Panc1 (cell line): ENCODE data around the gene PTPMT1. TPM values are rescaled to one million over a fixed set of nuclear protein-coding genes. Genes with fewer than 3 reads are reported as not detected.

ENCODE experiments used
- ATAC-seq: fragments of 200-7000 bp; cut with Tn5 transposase; 2 replicates; pipeline ENCODE4 v1.9.1; 2020; ENCODE audit warnings: mild to moderate bottlenecking, moderate library complexity
- BruUV-seq: library from RNA; stranded (reverse); fragments of 400-500 nt; replicated peaks from 2 replicates; lab custom pipeline; 2021; lab: Mats Ljungman, UMichigan
- CTCF ChIA-PET: fragments of 300-600 bp; sonication (Branson Sonifier 250); formaldehyde crosslinking; loops from one replicate; lab custom pipeline; 2022; ENCODE audit warnings: antibody characterized with exemption; lab: Charles Lee
- POLR2A ChIA-PET: fragments of 300-600 bp; sonication (Branson Sonifier 250); formaldehyde crosslinking; loops from one replicate; lab custom pipeline; 2022; ENCODE audit warnings: antibody characterized with exemption; lab: Charles Lee
- DNase-seq: peaks from one replicate; pipeline ENCODE4 v3.0.0-alpha.2; 2010; ENCODE audit warnings: low read depth, low spot score
- H3K27ac ChIP-seq: 2 replicates; pipeline ENCODE4 v1.5.1; 2011; ENCODE audit warnings: mild to moderate bottlenecking, low read length, inconsistent platforms
- H3K27me3 ChIP-seq: fragments of 200-500 bp; sonication (Bioruptor generic); 2 replicates; pipeline ENCODE4 v1.6.0; 2014; ENCODE audit warnings: low read length, inconsistent platforms; ENCODE audit not compliant: control insufficient read depth, insufficient read depth
- H3K36me3 ChIP-seq: fragments of 200-500 bp; sonication (Bioruptor generic); 2 replicates; pipeline ENCODE4 v1.5.1; 2014; ENCODE audit warnings: inconsistent platforms, mild to moderate bottlenecking, low read length, moderate library complexity; ENCODE audit not compliant: control insufficient read depth, insufficient read depth
- H3K4me1 ChIP-seq: 2 replicates; pipeline ENCODE4 v1.5.1; 2011; ENCODE audit warnings: inconsistent platforms, mild to moderate bottlenecking, low read length, moderate library complexity; ENCODE audit not compliant: control insufficient read depth, insufficient read depth
- H3K4me3 ChIP-seq, 2 experiments: 2 replicates each; pipeline ENCODE4 v1.5.1; 2011 to 2012; ENCODE audit warnings: low read depth in 2 of 2, low read length in 2 of 2, mild to moderate bottlenecking in 2 of 2, inconsistent platforms in 1 of 2, moderate library complexity in 1 of 2
- H3K9me3 ChIP-seq: fragments of 200-500 bp; sonication (Bioruptor generic); 2 replicates; pipeline ENCODE4 v1.5.1; 2014; ENCODE audit warnings: low read depth, mild to moderate bottlenecking, inconsistent platforms, low read length, moderate library complexity; ENCODE audit not compliant: control insufficient read depth, insufficient read depth
- CTCF ChIP-seq: fragments of 450-650 bp; IDR thresholded peaks from 2 replicates; pipeline ENCODE4 v1.5.1; 2017; ENCODE audit warnings: mild to moderate bottlenecking
- POLR2AphosphoS5 ChIP-seq: IDR thresholded peaks from 2 replicates; pipeline ENCODE4 v1.6.1; 2012; ENCODE audit warnings: mild to moderate bottlenecking, low read depth, low read length, moderate library complexity
- REST ChIP-seq, 2 experiments: IDR thresholded peaks; 2 replicates each; pipeline ENCODE4 v1.6.1; 2011 to 2012; ENCODE audit warnings: low read depth in 2 of 2, control low read depth in 1 of 2, low read length in 1 of 2, mild to moderate bottlenecking in 1 of 2, moderate library complexity in 1 of 2; ENCODE audit not compliant: insufficient read depth in 1 of 2
- SIN3A ChIP-seq: IDR thresholded peaks from 2 replicates; pipeline ENCODE4 v1.6.1; 2012; ENCODE audit warnings: low read depth, mild to moderate bottlenecking, low read length, moderate library complexity, borderline replicate concordance; ENCODE audit not compliant: insufficient read depth
- TCF7L2 ChIP-seq: IDR thresholded peaks from 2 replicates; pipeline ENCODE4 v1.6.1; 2011; ENCODE audit warnings: mild to moderate bottlenecking, low read depth, low read length, inconsistent platforms
- in situ Hi-C: cut with HindIII; loops from 2 replicates; pipeline ENCODE4 v1.10.0; 2016; ENCODE audit warnings: low sequenced_read_pairs, low pct_unique_long_range_greater_than_20kb
- intact Hi-C: fragments of 100-400 bp; cut with micrococcal nuclease; formaldehyde crosslinking; loops from one replicate; pipeline ENCODE4 v1.10.0; 2022; ENCODE audit not compliant: unreplicated experiment
- total RNA-seq: library from RNA; stranded (reverse); gene quantifications from one replicate; pipeline ENCODE4 v1.2.1, GENCODE V29; 2021; ENCODE audit not compliant: unreplicated experiment

Gene PTPMT1
- total RNA-seq, 1 experiment from 2014 or later = 81.0 TPM

GRCh38 chr11:47616726-47617416 is 51.5 kb downstream of the PTPMT1 start:
- ChIA-PET CTCF (no interaction called here), POLR2A (interaction anchor here (0.7 kb wide), 1 partner anchor 21 kb away, joined by 3 read pairs; no protein-coding TSS in a partner anchor)
- H3K27ac ChIP-seq = no peak overlapping the region
- peak; percentile 35 for DNase-seq
- H3K36me3 ChIP-seq = peaks cover 23% of the 10 kb centered on the region
- no TSS peak for BruUV-seq
- no peaks in the 10 kb centered on the region for H3K4me1 ChIP-seq
- H3K27me3 ChIP-seq = no peaks in the 10 kb centered on the region
- in situ Hi-C loops = no loop called here
- intact Hi-C loops = no loop called here
- no peak overlapping the region for H3K4me3 ChIP-seq
- TF ChIP-seq CTCF = peak; percentile 79
- TF ChIP-seq TCF7L2 = no peak
- ATAC-seq = peak; percentile 69; the same call in 1 of the 2 replicates
- H3K9me3 ChIP-seq = no peaks in the 10 kb centered on the region

- Histone ChIP-seq H3K9me3 (no peaks in the 10 kb centered on the region), H3K4me3 (no peak overlapping the region), H3K36me3 (peaks cover 28% of the 10 kb centered on the region), H3K27me3 (no peaks in the 10 kb centered on the region), H3K4me1 (no peaks in the 10 kb centered on the region), H3K27ac (no peak overlapping the region)
- ChIA-PET POLR2A (no interaction called here), CTCF (no interaction called here)
- no TSS peak for BruUV-seq
- intact Hi-C loops = no loop called here
- ATAC-seq = no peak
- DNase-seq = no peak
- in situ Hi-C loops = no loop called here
- TF ChIP-seq SIN3A (no peak), TCF7L2 (no peak), POLR2AphosphoS5 (no peak), REST (IDR thresholded peaks at IDR 0.05; ENCODE audit: insufficient read depth in 1 of 2, low read depth in 2 of 2, low read length in 1 of 2) (no peak), CTCF (no peak; the same call in 1 of the 2 replicates)
Measured at GRCh38 chr11:47617417-47617809, 52.0 kb downstream of the PTPMT1 start.
